GM12878 (cell line): ENCODE data around the gene AKAP13. TPM values are rescaled to one million over a fixed set of nuclear protein-coding genes. Genes with fewer than 3 reads are reported as not detected.
"Not testable (repeated sequence)": the region's sequence is repeated elsewhere in the genome, so short reads cannot be mapped to it uniquely, and the experiment has no call there.

Experiments used
- ATAC-seq: fragments of 200-7000 bp; cut with Tn5 transposase; 3 replicates; pipeline ENCODE4 v1.9.1; 2020; ENCODE audit warnings: mild to moderate bottlenecking, moderate library complexity
- BruUV-seq: library from RNA; stranded (reverse); fragments of 400-500 nt; replicated peaks from 2 replicates; lab custom pipeline; 2021; lab: Mats Ljungman, UMichigan
- CTCF ChIA-PET: fragments of 300-600 bp; sonication (Branson Sonifier 250); formaldehyde crosslinking; extraction: SDS; loops from one replicate; lab custom pipeline; 2021; ENCODE audit warnings: inconsistent platforms; lab: Yijun Ruan, JAX
- POLR2A ChIA-PET: fragments of 350-600 bp; formaldehyde crosslinking; extraction: SDS; loops from one replicate; lab custom pipeline; 2021; ENCODE audit warnings: inconsistent platforms; lab: Charles Lee
- RAD21 ChIA-PET: fragments of 300-600 bp; sonication (Branson Sonifier 250); formaldehyde crosslinking; loops from one replicate; lab custom pipeline; 2023; ENCODE audit warnings: antibody characterized with exemption; ENCODE audit not compliant: unreplicated experiment; lab: Charles Lee
- SMC1A ChIA-PET: fragments of 300-600 bp; sonication (Branson Sonifier 250); formaldehyde crosslinking; loops from one replicate; lab custom pipeline; 2023; ENCODE audit not compliant: unreplicated experiment, uncharacterized antibody; lab: Charles Lee
- DNase-seq: peaks from one replicate; pipeline ENCODE4 v3.0.0-alpha.2; 2011; ENCODE audit warnings: low read depth, low spot score
- FAIRE-seq: peaks from 3 replicates; lab custom pipeline; 2011; peaks lifted over from hg19 to GRCh38; lab: Jason Lieb, UNC
- H2AFZ ChIP-seq: 2 replicates; pipeline ENCODE4 v1.6.0; 2011; ENCODE audit warnings: low read depth, low read length, control low read depth; ENCODE audit not compliant: control insufficient read depth
- H3K27ac ChIP-seq: 2 replicates; pipeline ENCODE4 v1.5.1; 2011; ENCODE audit warnings: control low read depth; ENCODE audit not compliant: control insufficient read depth, insufficient read depth
- H3K27me3 ChIP-seq, 2 experiments: replicated peaks in 1 of 2; 2 replicates each; pipeline versions ENCODE4 v1.6.0 to v1.6.1; 2011; ENCODE audit warnings: low read length in 1 of 2; ENCODE audit not compliant: control insufficient read depth in 2 of 2, insufficient read depth in 2 of 2
- H3K36me3 ChIP-seq, 2 experiments: 2 replicates each; pipeline ENCODE4 v1.5.1; 2011; ENCODE audit warnings: low read length in 1 of 2; ENCODE audit not compliant: control insufficient read depth in 2 of 2, insufficient read depth in 2 of 2
- H3K4me1 ChIP-seq: 2 replicates; pipeline ENCODE4 v1.6.1; 2011; ENCODE audit warnings: mild to moderate bottlenecking, low read length, moderate library complexity, mixed read lengths; ENCODE audit not compliant: control insufficient read depth, insufficient read depth
- H3K4me2 ChIP-seq: 2 replicates; pipeline ENCODE4 v1.6.0; 2011; ENCODE audit warnings: control low read depth; ENCODE audit not compliant: control insufficient read depth, insufficient read depth
- H3K4me3 ChIP-seq: fragments of 200-600 bp; sonication (generic); 2 replicates; pipeline ENCODE4 v1.5.1; 2016
- H3K79me2 ChIP-seq: 2 replicates; pipeline ENCODE4 v1.6.0; 2011; ENCODE audit warnings: low read length; ENCODE audit not compliant: control insufficient read depth, insufficient read depth
- H3K9ac ChIP-seq: 2 replicates; pipeline ENCODE4 v1.8.0; 2011; ENCODE audit warnings: low read length, control low read depth, mixed read lengths; ENCODE audit not compliant: control insufficient read depth, insufficient read depth
- H3K9me3 ChIP-seq: replicated peaks from 3 replicates; pipeline ENCODE4 v1.5.1; 2011; ENCODE audit warnings: mild to moderate bottlenecking, low read length; ENCODE audit not compliant: control insufficient read depth, insufficient read depth
- H4K20me1 ChIP-seq: 2 replicates; pipeline ENCODE4 v1.6.0; 2011; ENCODE audit not compliant: control insufficient read depth, insufficient read depth
- WGBS: methylation state at CpG from one replicate; pipeline ENCODE4 v1.1.6; 2016; ENCODE audit warnings: low lambda C conversion rate; ENCODE audit not compliant: insufficient replicate concordance, insufficient coverage; ENCODE audit errors: missing lambda C conversion rate; 5-methylcytosine and 5-hydroxymethylcytosine counted together
- in situ Hi-C: fragments of 300-500 bp; cut with MboI; formaldehyde crosslinking; loops from 9 replicates; pipeline ENCODE4 v1.14.3; 2018; ENCODE audit warnings: mixed read lengths
- intact Hi-C: fragments of 100-400 bp; cut with micrococcal nuclease; formaldehyde crosslinking; loops from one replicate; pipeline ENCODE4 v1.14.2; 2022; ENCODE audit not compliant: unreplicated experiment
- polyA plus RNA-seq, 11 experiments: library from polyadenylated mRNA; depleted of rRNA in 4 of 11; unstranded in 6 of 11; stranded (reverse) in 5 of 11; fragments of >200 nt; fragmentation: Nextera tagmentation in 4 of 11; fragmentation: Illumina TruSeq in 1 of 11; extraction: Ambion mirVana in 4 of 11; extraction: Trizol in 1 of 11; gene quantifications; 1 replicate in 1 of 11; 2 replicates in 10 of 11; pipeline versions ENCODE4 v1.2.1 to v1.2.3, GENCODE V29; 2011 to 2016; ENCODE audit warnings: inconsistent platforms in 2 of 11, missing spikeins in 2 of 11, low read depth in 1 of 11
- total RNA-seq, 4 experiments: library from RNA; depleted of rRNA in 3 of 4; stranded (reverse); fragments of >200 nt in 3 of 4; fragmentation: Illumina TruSeq in 1 of 4; extraction: Trizol in 1 of 4; gene quantifications; 2 replicates each; pipeline versions ENCODE4 v1.2.1 to v1.2.3, GENCODE V29; 2013 to 2021

The AKAP13 gene
- total and polyA plus RNA-seq, 10 of the 15 experiments (the other 5 are each of a cell fraction or from before 2014, with no cell fraction given), result 14.4 to 74.9 (median 55.1) TPM

GRCh38 chr15:85342163-85342562 is 38.2 kb upstream of the AKAP13 start:
- H3K4me2 ChIP-seq, RAD21 ChIA-PET, CTCF ChIA-PET, in situ Hi-C loops, ATAC-seq, H3K27ac ChIP-seq, H3K36me3 ChIP-seq, H3K27me3 ChIP-seq, H3K4me3 ChIP-seq, H4K20me1 ChIP-seq, BruUV-seq, H3K9me3 ChIP-seq, H3K4me1 ChIP-seq, H3K9ac ChIP-seq, intact Hi-C loops, H3K79me2 ChIP-seq, SMC1A ChIA-PET, DNase-seq, POLR2A ChIA-PET, H2AFZ ChIP-seq: not testable (repeated sequence)
- 86% methylated on average over 6 of the region's 6 CpGs for WGBS
- peak; percentile 59 for FAIRE-seq

GRCh38 chr15:85343443-85343842 is 37.0 kb upstream of the AKAP13 start:
- FAIRE-seq, result peak; percentile 7
- intact Hi-C loops, H2AFZ ChIP-seq, H3K4me1 ChIP-seq, H3K79me2 ChIP-seq, H4K20me1 ChIP-seq, DNase-seq, H3K27me3 ChIP-seq, BruUV-seq, RAD21 ChIA-PET, CTCF ChIA-PET, H3K36me3 ChIP-seq, H3K4me2 ChIP-seq, SMC1A ChIA-PET, H3K9me3 ChIP-seq, ATAC-seq, H3K4me3 ChIP-seq, H3K9ac ChIP-seq, in situ Hi-C loops, H3K27ac ChIP-seq: not testable (repeated sequence)
- POLR2A ChIA-PET, result interaction anchor here (0.7 kb wide), 1 partner anchor 504 kb away, joined by 3 read pairs; no protein-coding TSS in a partner anchor
- 20% methylated on average over 5 of the region's 5 CpGs for WGBS

GRCh38 chr15:85344241-85344640 is 36.2 kb upstream of the AKAP13 start:
- H4K20me1 ChIP-seq, H3K9me3 ChIP-seq, H3K4me3 ChIP-seq, ATAC-seq, BruUV-seq, H3K79me2 ChIP-seq, H3K9ac ChIP-seq, DNase-seq, RAD21 ChIA-PET, H2AFZ ChIP-seq, H3K27ac ChIP-seq, SMC1A ChIA-PET, H3K27me3 ChIP-seq, FAIRE-seq, intact Hi-C loops, H3K36me3 ChIP-seq, H3K4me1 ChIP-seq, H3K4me2 ChIP-seq, in situ Hi-C loops: not testable (repeated sequence)
- 8% methylated on average over 1 of the region's 1 CpG for WGBS
- POLR2A ChIA-PET, result interaction anchor here (0.7 kb wide), 1 partner anchor 96 kb away, joined by 3 read pairs; no protein-coding TSS in a partner anchor
- CTCF ChIA-PET, result interaction anchor here (0.9 kb wide), 1 partner anchor 47 kb away, joined by 3 read pairs; no protein-coding TSS in a partner anchor

GRCh38 chr15:85344653-85345114 is 35.7 kb upstream of the AKAP13 start:
- RAD21 ChIA-PET, H3K4me3 ChIP-seq, H3K79me2 ChIP-seq, H3K9ac ChIP-seq, H3K36me3 ChIP-seq, H2AFZ ChIP-seq, H3K4me2 ChIP-seq, POLR2A ChIA-PET, H4K20me1 ChIP-seq, ATAC-seq, intact Hi-C loops, DNase-seq, in situ Hi-C loops, BruUV-seq, H3K4me1 ChIP-seq, H3K27ac ChIP-seq, SMC1A ChIA-PET, H3K27me3 ChIP-seq, H3K9me3 ChIP-seq: not testable (repeated sequence)
- peak; percentile 23 for FAIRE-seq
- WGBS, result 81% methylated on average over 6 of the region's 6 CpGs
- CTCF ChIA-PET, result interaction anchor here (0.9 kb wide), 1 partner anchor 48 kb away, joined by 3 read pairs; no protein-coding TSS in a partner anchor
